ENCODE data around the gene NAV2.

NAV2 gene

DNA sequence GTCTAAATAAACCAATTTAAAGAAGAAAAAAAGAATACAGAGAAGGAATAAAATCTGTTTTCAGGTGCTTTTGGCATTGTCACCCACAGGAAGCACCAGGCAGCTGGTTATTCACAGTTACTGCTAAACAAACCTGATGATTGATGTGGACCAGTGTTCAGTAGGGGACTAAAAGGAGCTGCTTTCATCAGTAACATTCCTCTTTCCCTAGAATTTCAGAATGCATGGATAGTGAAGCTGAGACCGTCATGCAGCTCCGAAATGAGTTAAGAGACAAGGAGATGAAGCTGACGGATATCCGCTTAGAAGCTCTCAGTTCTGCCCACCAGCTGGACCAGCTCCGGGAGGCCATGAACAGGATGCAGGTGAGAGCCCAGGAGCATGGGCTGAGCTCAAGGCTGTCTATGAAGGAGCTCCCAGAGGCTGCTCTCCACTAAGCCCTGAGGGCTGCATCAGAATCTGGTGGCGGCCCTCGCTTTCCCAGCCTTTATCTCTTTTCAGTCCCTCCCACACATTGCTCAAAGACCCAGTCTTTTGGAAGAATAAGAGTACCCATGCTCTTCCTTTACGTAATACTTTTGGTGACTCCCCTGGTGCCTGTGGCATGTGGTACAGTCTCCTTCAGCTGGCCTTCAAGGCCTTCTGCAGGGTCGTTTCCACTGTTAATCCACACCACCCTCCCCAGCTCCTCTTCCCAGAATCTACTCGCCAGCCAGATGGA lies 378.2 kb downstream of the NAV2 start:
- no peak overlapping the region for H3K4me3 ChIP-seq (ENCODE audit: low read depth, low read length)
- no peak for DNase-seq (ENCODE audit: low read depth)
- no peak for TF ChIP-seq CTCF (IDR thresholded peaks at IDR 0.05; ENCODE audit: control insufficient read depth, extremely low read depth, insufficient read depth)

GRCh38 chr11:20093775-20094174 lies 381.1 kb downstream of the NAV2 start:
- H3K4me3 ChIP-seq (ENCODE audit: low read depth, low read length) = no peak overlapping the region
- DNase-seq (ENCODE audit: low read depth) = no peak
- TF ChIP-seq CTCF (IDR thresholded peaks at IDR 0.05; ENCODE audit: control insufficient read depth, extremely low read depth, insufficient read depth) = no peak

DNA sequence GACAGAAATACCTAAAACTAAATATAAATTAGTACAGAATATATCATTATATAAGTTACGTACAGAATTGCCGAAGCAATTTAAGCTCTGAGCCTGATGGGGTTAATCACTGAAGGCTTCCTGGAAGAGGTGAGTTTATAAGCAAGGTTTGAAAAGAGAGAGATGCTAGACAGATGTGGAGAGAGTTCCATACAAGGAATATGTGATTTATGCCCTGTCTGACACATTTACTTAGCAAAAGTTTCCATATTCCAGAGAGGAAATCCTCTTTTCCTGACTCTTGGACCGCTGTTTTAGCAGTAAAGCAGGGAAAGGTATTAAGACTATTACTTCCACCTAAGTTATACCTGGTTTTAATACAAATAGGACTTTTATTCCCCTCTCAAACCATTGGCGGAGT lies 382.6 kb downstream of the NAV2 start:
- no peak overlapping the region for H3K4me3 ChIP-seq (ENCODE audit: low read depth, low read length)
- DNase-seq (ENCODE audit: low read depth) = no peak
- TF ChIP-seq CTCF (IDR thresholded peaks at IDR 0.05; ENCODE audit: control insufficient read depth, extremely low read depth, insufficient read depth) = no peak

DNA sequence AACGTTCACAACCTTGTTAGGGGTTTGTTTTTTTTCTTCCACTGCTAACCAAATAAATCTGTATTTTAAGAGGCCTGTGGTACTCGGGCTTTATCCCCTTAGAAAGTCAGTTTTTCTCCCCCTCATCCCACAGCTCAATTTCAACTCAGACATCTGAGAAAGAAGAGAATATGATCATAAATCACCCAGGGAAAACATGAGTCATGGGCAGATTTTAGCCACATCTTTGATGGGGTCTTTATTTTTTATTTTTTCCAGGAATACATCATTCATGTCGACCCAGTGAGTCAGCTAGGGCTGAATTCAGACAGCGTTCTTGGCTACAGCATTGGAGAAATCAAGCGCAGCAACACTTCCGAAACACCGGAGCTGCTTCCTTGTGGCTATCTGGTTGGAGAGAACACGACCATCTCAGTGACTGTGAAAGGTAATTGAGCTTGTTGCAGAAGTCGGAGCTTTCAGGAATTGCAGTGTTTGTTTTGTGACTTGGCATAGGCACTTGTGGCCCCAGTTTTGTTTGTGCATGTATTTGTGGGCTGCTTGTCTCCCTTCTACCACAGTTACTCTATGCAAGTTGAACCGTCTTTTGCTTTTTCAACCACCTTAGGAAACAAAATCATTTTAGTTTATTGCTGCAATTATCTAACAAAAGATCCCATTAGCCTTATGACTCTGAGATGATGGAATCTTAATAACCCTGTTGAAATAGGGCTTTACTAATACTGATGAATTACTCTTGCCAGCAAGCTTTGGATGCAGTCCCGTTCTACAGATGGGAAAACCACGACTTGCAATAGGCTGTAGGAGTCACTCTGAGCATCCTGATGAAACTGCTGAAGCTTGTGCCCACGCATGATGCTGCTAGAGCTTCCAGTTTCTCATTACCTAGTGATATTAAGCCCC lies 384.9 kb downstream of the NAV2 start:
- DNase-seq (ENCODE audit: low read depth) = no peak
- no peak for TF ChIP-seq CTCF (IDR thresholded peaks at IDR 0.05; ENCODE audit: control insufficient read depth, extremely low read depth, insufficient read depth)
- H3K4me3 ChIP-seq (ENCODE audit: low read depth, low read length) = no peak overlapping the region

GRCh38 chr11:20099527-20099926 lies 386.9 kb downstream of the NAV2 start:
- TF ChIP-seq CTCF (IDR thresholded peaks at IDR 0.05; ENCODE audit: control insufficient read depth, extremely low read depth, insufficient read depth) = no peak
- DNase-seq (ENCODE audit: low read depth) = no peak
- no peak overlapping the region for H3K4me3 ChIP-seq (ENCODE audit: low read depth, low read length)

GRCh38 chr11:20102397-20102796 lies 389.8 kb downstream of the NAV2 start:
- no peak overlapping the region for H3K4me3 ChIP-seq (ENCODE audit: low read depth, low read length)
- DNase-seq (ENCODE audit: low read depth) = no peak
- TF ChIP-seq CTCF (IDR thresholded peaks at IDR 0.05; ENCODE audit: control insufficient read depth, extremely low read depth, insufficient read depth) = no peak
